Endothelial cell of umbilical vein (primary cell): ENCODE measurements around the gene C1orf105. TPM values are rescaled to one million over a fixed set of nuclear protein-coding genes. Genes with fewer than 3 reads are reported as not detected.

Experiments used
- BruUV-seq: library from RNA; stranded (reverse); fragments of 400-500 nt; replicated peaks from 2 replicates; lab custom pipeline; 2021; lab: Mats Ljungman, UMichigan
- CTCF ChIA-PET: fragments of 300-600, 350-600 bp; sonication (Branson Sonifier 250); formaldehyde crosslinking; loops from one replicate; lab custom pipeline; 2021; ENCODE audit warnings: antibody characterized with exemption, inconsistent platforms; lab: Charles Lee
- POLR2A ChIA-PET: fragments of 300-600, 350-600 bp; sonication (Branson Sonifier 250); formaldehyde crosslinking; loops from one replicate; lab custom pipeline; 2021; ENCODE audit warnings: antibody characterized with exemption, inconsistent platforms; lab: Charles Lee
- DNase-seq: peaks from one replicate; pipeline ENCODE4 v3.0.0-alpha.2; 2011; ENCODE audit warnings: low read depth, low spot score
- FAIRE-seq: peaks from 2 replicates; lab custom pipeline; 2011; peaks lifted over from hg19 to GRCh38; lab: Jason Lieb, UNC
- H2AFZ ChIP-seq: 2 replicates; pipeline ENCODE4 v1.6.0; 2012; ENCODE audit warnings: low read depth, low read length, control low read depth, inconsistent platforms
- H3K27ac ChIP-seq: 2 replicates; pipeline ENCODE4 v1.5.1; 2011; ENCODE audit warnings: low read depth, mild to moderate bottlenecking, control low read depth, low read length, moderate library complexity; ENCODE audit not compliant: insufficient read depth
- H3K27me3 ChIP-seq, 2 experiments: 2 replicates each; pipeline versions ENCODE4 v1.6.0 to v1.6.1; 2011; ENCODE audit warnings: low read length in 2 of 2, mixed read lengths in 1 of 2; ENCODE audit not compliant: control insufficient read depth in 2 of 2, insufficient read depth in 2 of 2
- H3K36me3 ChIP-seq, 2 experiments: 2 replicates in 1 of 2; 3 replicates in 1 of 2; pipeline ENCODE4 v1.5.1; 2011; ENCODE audit warnings: low read length in 2 of 2, mild to moderate bottlenecking in 1 of 2, moderate library complexity in 1 of 2; ENCODE audit not compliant: control insufficient read depth in 2 of 2, insufficient read depth in 2 of 2; ENCODE audit errors: extremely low read depth in 1 of 2
- H3K4me1 ChIP-seq: 3 replicates; pipeline ENCODE4 v1.5.1; 2011; ENCODE audit warnings: mild to moderate bottlenecking, low read length; ENCODE audit not compliant: control insufficient read depth, insufficient read depth; ENCODE audit errors: extremely low read depth
- H3K4me2 ChIP-seq: 2 replicates; pipeline ENCODE4 v1.6.1; 2011; ENCODE audit warnings: low read length, control low read depth, mixed read lengths; ENCODE audit not compliant: insufficient read depth
- H3K4me3 ChIP-seq, 3 experiments: fragments of 200-600 bp in 1 of 3; sonication (generic), shearing (Covaris generic) in 1 of 3; replicated peaks in 1 of 3; 2 replicates each; pipeline ENCODE4 v1.5.1; 2011 to 2016; ENCODE audit warnings: control low read depth in 3 of 3, low read length in 3 of 3, mild to moderate bottlenecking in 2 of 3, inconsistent platforms in 1 of 3, low read depth in 1 of 3, moderate library complexity in 1 of 3; ENCODE audit not compliant: insufficient read depth in 1 of 3
- H3K79me2 ChIP-seq: 2 replicates; pipeline ENCODE4 v1.6.0; 2012; ENCODE audit warnings: low read length, inconsistent platforms; ENCODE audit not compliant: control insufficient read depth, insufficient read depth
- H3K9ac ChIP-seq: replicated peaks from 2 replicates; pipeline ENCODE3; 2011; ENCODE audit warnings: low read length, control low read depth; ENCODE audit not compliant: insufficient read depth; ENCODE audit errors: extremely low read depth
- H3K9me1 ChIP-seq: replicated peaks from 3 replicates; pipeline ENCODE4 v1.6.0; 2011; ENCODE audit warnings: mild to moderate bottlenecking, low read length; ENCODE audit not compliant: control insufficient read depth, insufficient read depth; ENCODE audit errors: extremely low read depth
- H3K9me3 ChIP-seq: replicated peaks from 2 replicates; pipeline ENCODE4 v1.5.1; 2012; ENCODE audit warnings: low read length, inconsistent platforms; ENCODE audit not compliant: control insufficient read depth, insufficient read depth
- H4K20me1 ChIP-seq: replicated peaks from 2 replicates; pipeline ENCODE3; 2011; ENCODE audit warnings: mild to moderate bottlenecking, low read length; ENCODE audit not compliant: control insufficient read depth, insufficient read depth; ENCODE audit errors: extremely low read depth
- EZH2 ChIP-seq: IDR thresholded peaks from 2 replicates; pipeline ENCODE4 v1.6.1; 2012; ENCODE audit warnings: borderline replicate concordance, low read depth, mild to moderate bottlenecking, moderate library complexity, low read length, inconsistent platforms; ENCODE audit not compliant: severe bottlenecking
- FOS ChIP-seq: IDR thresholded peaks from 2 replicates; pipeline ENCODE4 v1.6.1; 2011; ENCODE audit warnings: mild to moderate bottlenecking, low read length, moderate library complexity, borderline replicate concordance; ENCODE audit not compliant: insufficient read depth
- GATA2 ChIP-seq: IDR thresholded peaks from 2 replicates; pipeline ENCODE4 v1.7.0; 2011; ENCODE audit warnings: low read depth, mild to moderate bottlenecking, moderate library complexity, mixed read lengths, low read length; ENCODE audit not compliant: insufficient read length, insufficient read depth
- JUN ChIP-seq: IDR thresholded peaks from 2 replicates; pipeline ENCODE4 v1.6.1; 2011; ENCODE audit warnings: borderline replicate concordance, low read depth; ENCODE audit not compliant: insufficient read length, insufficient read depth
- MYC ChIP-seq: IDR thresholded peaks from one replicate; pipeline ENCODE4 v1.6.1; 2011; ENCODE audit warnings: mild to moderate bottlenecking, low read depth, low read length
- POLR2A ChIP-seq: IDR thresholded peaks from 2 replicates; pipeline ENCODE4 v1.6.1; 2012; ENCODE audit warnings: low read depth, mild to moderate bottlenecking, control low read depth, low read length
- POLR2AphosphoS5 ChIP-seq: IDR thresholded peaks from 2 replicates; pipeline ENCODE4 v1.6.1; 2012; ENCODE audit warnings: low read depth, mild to moderate bottlenecking, control low read depth, low read length, moderate library complexity; ENCODE audit not compliant: insufficient read depth
- dilution Hi-C: fragments of 300-500 bp; cut with MboI; formaldehyde crosslinking; loops from one replicate; pipeline ENCODE4 v1.15.0; 2019; ENCODE audit warnings: low sequenced_read_pairs; ENCODE audit not compliant: extremely low pct_ligation_motif_present
- intact Hi-C: fragments of 100-400 bp; cut with micrococcal nuclease; formaldehyde crosslinking; loops from one replicate; pipeline ENCODE4 v1.10.0; 2022
- polyA plus RNA-seq, 4 experiments: library from polyadenylated mRNA; depleted of rRNA in 3 of 4; stranded (reverse) in 3 of 4; unstranded in 1 of 4; fragments of >200 nt; gene quantifications; 2 replicates each; pipeline versions ENCODE4 v1.2.1 to v1.2.3, GENCODE V29; 2011 to 2012; ENCODE audit warnings: missing spikeins in 1 of 4
- total RNA-seq: library from RNA; stranded (reverse); gene quantifications from 2 replicates; pipeline ENCODE4 v1.2.3, GENCODE V29; 2021
- TF ChIP-seq, protein P1 (sequence below): IDR thresholded peaks from 2 replicates; pipeline ENCODE4 v1.6.1; 2011; ENCODE audit not compliant: insufficient read depth, insufficient read length
- TF ChIP-seq, protein P2 (sequence below), 2 donors: IDR thresholded peaks; 1 replicate in 1 of 2; 2 replicates in 1 of 2; pipeline ENCODE4 v1.5.1; 2011; ENCODE audit warnings: low read length in 2 of 2, mild to moderate bottlenecking in 2 of 2, moderate library complexity in 2 of 2, control low read depth in 1 of 2, inconsistent platforms in 1 of 2, low read depth in 1 of 2; ENCODE audit not compliant: insufficient read depth in 1 of 2; ENCODE audit errors: extremely low read depth in 1 of 2

Gene C1orf105
- total and polyA plus RNA-seq, 2 donors (not counting 3 experiments of a cell fraction or from before 2014, with no cell fraction given), result not detected

DNA sequence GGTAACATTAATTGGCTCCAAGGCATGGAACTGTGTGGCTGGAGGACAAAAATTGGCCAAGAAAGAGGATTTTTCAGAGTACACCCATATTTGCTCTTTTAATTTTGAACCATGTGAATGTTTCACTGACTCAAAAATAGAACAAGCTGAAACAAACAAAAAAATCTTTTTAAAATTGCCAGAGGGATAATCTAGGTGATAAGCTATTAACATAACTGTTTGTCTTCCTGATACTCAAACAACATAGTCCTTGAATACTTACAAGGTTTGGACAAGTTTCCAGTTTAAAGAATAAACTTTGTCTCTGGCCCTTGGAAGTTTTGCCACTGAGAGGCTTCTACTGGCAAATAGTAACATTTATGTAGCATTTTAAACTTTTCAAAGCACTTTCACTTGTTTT is 53.4 kb downstream of the C1orf105 start:
- Histone ChIP-seq H3K4me1 (no peaks in the 10 kb centered on the region), H3K9me3 (no peaks in the 10 kb centered on the region), H3K27ac (no peak overlapping the region), H3K4me2 (no peak overlapping the region), H3K4me3 (no peak overlapping the region), H3K27me3 (peaks cover 7 to 9% of the 10 kb centered on the region in 2 experiments), H3K36me3 (no peaks in the 10 kb centered on the region), H3K9ac (no peak overlapping the region), H3K9me1 (no peaks in the 10 kb centered on the region), H2AFZ (no peak overlapping the region), H3K79me2 (no peaks in the 10 kb centered on the region), H4K20me1 (no peaks in the 10 kb centered on the region)
- intact Hi-C loops (no loop called here), dilution Hi-C loops (no loop called here)
- TF ChIP-seq, protein P1, sequence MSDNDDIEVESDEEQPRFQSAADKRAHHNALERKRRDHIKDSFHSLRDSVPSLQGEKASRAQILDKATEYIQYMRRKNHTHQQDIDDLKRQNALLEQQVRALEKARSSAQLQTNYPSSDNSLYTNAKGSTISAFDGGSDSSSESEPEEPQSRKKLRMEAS, result no peak
- TF ChIP-seq JUN (no peak), GATA2 (no peak), POLR2AphosphoS5 (no peak), EZH2 (no peak), MYC (no peak), POLR2A (no peak), FOS (no peak)
- TF ChIP-seq, protein P2, sequence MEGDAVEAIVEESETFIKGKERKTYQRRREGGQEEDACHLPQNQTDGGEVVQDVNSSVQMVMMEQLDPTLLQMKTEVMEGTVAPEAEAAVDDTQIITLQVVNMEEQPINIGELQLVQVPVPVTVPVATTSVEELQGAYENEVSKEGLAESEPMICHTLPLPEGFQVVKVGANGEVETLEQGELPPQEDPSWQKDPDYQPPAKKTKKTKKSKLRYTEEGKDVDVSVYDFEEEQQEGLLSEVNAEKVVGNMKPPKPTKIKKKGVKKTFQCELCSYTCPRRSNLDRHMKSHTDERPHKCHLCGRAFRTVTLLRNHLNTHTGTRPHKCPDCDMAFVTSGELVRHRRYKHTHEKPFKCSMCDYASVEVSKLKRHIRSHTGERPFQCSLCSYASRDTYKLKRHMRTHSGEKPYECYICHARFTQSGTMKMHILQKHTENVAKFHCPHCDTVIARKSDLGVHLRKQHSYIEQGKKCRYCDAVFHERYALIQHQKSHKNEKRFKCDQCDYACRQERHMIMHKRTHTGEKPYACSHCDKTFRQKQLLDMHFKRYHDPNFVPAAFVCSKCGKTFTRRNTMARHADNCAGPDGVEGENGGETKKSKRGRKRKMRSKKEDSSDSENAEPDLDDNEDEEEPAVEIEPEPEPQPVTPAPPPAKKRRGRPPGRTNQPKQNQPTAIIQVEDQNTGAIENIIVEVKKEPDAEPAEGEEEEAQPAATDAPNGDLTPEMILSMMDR (IDR thresholded peaks at IDR 0.05; ENCODE audit: extremely low read depth in 1 of 2, insufficient read depth in 1 of 2, low read depth in 1 of 2, low read length in 2 of 2), result no peak
- BruUV-seq, result no TSS peak
- CTCF ChIA-PET, result no interaction called here
- POLR2A ChIA-PET, result no interaction called here
- DNase-seq (no peak), FAIRE-seq (no peak)
